LHCN-M2 (cell line): Measurements from ENCODE around the gene SYS1. TPM values are rescaled to one million over a fixed set of nuclear protein-coding genes. Genes with fewer than 3 reads are reported as not detected.

Experiments used
- DNase-seq: peaks from one replicate; pipeline ENCODE4 v3.0.0-alpha.2; 2012; ENCODE audit warnings: low read depth
- total RNA-seq: library from RNA; depleted of rRNA; stranded (reverse); fragments of >200 nt; gene quantifications from 2 replicates; pipeline ENCODE4 v1.2.3, GENCODE V29; 2014

SYS1 gene
- total RNA-seq, 1 experiment from 2014 or later = 30.2 TPM

- peak; percentile 75 for DNase-seq
These were observed 7.5 kb upstream of the SYS1 start for GRCh38 chr20:45355209-45356084.

GRCh38 chr20:45358282-45359068 is 4.5 kb upstream of the SYS1 start:
- DNase-seq = peak; percentile 82

- DNase-seq = peak; percentile 85
These were observed 3.9 kb upstream of the SYS1 start for GRCh38 chr20:45359069-45359405.

- DNase-seq = peak; percentile 74
These were observed 3.4 kb upstream of the SYS1 start for GRCh38 chr20:45359406-45360148.

- no peak for DNase-seq
These were observed 1.2 kb upstream of the SYS1 start for GRCh38 chr20:45361793-45362192.

- no peak for DNase-seq
These were observed 896 bp downstream of the SYS1 start for GRCh38 chr20:45363611-45364492.

GRCh38 chr20:45365444-45365970 is 2.6 kb downstream of the SYS1 start:
- no peak for DNase-seq

DNA sequence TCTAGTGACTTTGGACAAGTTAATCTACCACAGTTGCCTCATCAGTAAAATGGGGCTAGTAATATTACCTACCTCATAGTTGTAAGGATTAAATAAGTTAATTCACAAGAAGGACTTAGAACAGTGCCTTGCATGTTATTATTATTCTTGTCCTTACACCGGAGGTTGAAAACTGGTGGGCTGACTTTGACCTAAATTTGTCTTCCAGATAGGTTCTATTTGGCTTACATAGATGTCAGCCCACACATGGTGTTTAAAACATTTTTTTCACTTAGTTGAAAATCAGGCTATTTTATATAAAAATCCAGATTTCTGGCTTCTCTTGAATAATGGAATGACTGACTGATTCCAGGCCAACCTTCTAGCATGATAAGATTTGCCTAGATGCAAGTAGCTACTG is 3.2 kb downstream of the SYS1 start:
- no peak for DNase-seq

GRCh38 chr20:45366631-45367030 is 3.7 kb downstream of the SYS1 start:
- DNase-seq = no peak

GRCh38 chr20:45367126-45367525 is 4.2 kb downstream of the SYS1 start:
- DNase-seq = no peak

DNA sequence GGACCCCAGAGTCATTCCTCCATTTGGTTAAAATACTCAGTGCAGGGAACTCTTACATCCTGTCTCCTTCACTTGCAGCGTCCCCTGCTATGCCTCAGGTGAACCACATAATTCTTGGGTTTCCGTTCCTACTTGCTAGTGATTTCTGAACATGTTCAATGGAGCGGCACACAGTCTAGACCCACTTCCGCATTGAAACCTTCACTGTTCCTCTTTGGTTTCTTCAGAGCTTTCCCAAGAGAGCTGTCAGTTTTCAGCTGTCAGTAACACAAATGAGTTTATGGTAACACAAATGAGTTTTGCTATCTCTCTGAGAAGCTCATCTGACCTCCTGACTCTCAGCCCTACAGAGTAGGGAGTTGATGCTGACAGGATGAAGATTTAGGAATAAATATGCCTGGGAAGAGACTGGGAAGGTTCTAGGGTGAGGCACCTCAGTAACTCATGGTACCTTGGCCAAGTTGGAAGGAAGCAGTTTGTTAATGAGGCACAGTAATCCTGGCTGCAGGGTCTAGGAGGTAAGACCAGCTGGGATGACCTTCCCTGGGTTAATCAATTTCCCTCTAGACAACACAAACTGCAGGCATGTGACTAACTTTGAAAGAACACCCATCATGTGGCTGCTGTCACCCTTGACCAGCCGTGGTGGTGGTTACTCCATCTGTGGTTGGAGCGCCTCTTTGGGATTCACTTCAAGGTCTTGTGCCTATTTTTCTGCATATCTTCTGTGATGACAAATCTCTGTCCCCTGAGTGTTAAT is 5.4 kb downstream of the SYS1 start:
- DNase-seq = peak; percentile 58

GRCh38 chr20:45370571-45371160 is 7.7 kb downstream of the SYS1 start:
- DNase-seq = no peak

DNA sequence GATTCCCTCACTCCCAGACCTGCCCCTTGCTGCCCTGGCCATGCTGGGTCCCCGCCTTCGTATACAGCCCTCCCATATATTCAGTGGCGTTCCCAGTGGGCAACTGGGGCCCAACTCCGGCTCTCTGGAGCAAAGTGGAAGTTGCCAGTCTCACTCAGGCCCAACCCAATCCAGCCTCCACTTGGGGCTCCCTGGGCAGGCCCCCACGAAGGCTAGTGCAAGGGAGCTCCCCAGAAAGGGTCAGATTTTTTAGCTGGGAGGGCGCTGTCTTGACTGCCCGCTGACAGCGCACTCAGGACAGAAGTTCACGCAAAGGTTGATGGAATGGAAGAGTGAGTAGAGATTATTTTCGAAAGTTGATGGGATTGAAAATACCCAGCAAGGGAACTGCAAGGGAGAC is 9.3 kb downstream of the SYS1 start:
- no peak for DNase-seq

GRCh38 chr20:45372646-45373352 is 9.8 kb downstream of the SYS1 start:
- DNase-seq = peak; percentile 64

- peak; percentile 82 for DNase-seq
These were observed 10.6 kb downstream of the SYS1 start for GRCh38 chr20:45373353-45374100.

GRCh38 chr20:45374101-45374467 is 11.1 kb downstream of the SYS1 start:
- no peak for DNase-seq

- DNase-seq = no peak
These were observed 12.0 kb downstream of the SYS1 start for GRCh38 chr20:45374966-45375365.

- DNase-seq = no peak
These were observed 14.3 kb downstream of the SYS1 start for GRCh38 chr20:45377269-45377668.
